ENCODE measurements around the gene MCTP1. TPM values are rescaled to one million over a fixed set of nuclear protein-coding genes. Genes with fewer than 3 reads are reported as not detected.

Gene MCTP1
- total RNA-seq, 1 experiment from 2014 or later, result 0.44 TPM

DNA sequence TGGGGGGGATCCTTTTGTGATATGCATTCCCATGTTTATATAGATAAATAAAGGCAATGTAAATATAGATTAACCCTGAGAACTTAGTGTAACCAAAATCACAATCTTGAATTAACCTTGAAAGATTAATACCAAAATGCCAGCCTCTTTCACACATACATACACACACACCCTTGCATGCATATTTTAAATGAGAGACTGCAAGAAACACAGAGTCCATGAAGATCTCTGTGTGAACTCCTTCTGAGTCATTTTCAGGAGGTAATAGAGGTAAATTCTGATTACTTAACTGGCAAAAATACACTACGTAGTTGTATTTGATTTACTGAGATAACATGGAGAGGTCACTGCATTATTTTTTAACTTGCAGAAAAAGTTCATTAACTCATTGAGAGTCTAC, 548.4 kb downstream of the MCTP1 start (continued):
- TF ChIP-seq EZH2phosphoT487 (IDR thresholded peaks at IDR 0.05; ENCODE audit: borderline replicate concordance) (no peak), POLR2A (IDR thresholded peaks at IDR 0.05; ENCODE audit: borderline replicate concordance, extremely low read depth, insufficient read depth, insufficient read length) (no peak), ELF1 (IDR thresholded peaks at IDR 0.05; ENCODE audit: borderline replicate concordance, low read depth) (no peak), TCF7L2 (IDR thresholded peaks at IDR 0.05; ENCODE audit: borderline replicate concordance, extremely low read depth, insufficient read depth, insufficient read length) (no peak), ZNF274 (IDR thresholded peaks at IDR 0.05; ENCODE audit: low read depth, low read length) (no peak)

- H3K9ac ChIP-seq (ENCODE audit: low read length), result no peak overlapping the region
- no peaks in the 10 kb centered on the region for H3K9me3 ChIP-seq (ENCODE audit: control insufficient read depth in 1 of 2, insufficient read depth in 1 of 2, low read depth in 1 of 2, low read length in 2 of 2)
- no peak overlapping the region for H3K4me2 ChIP-seq (ENCODE audit: low read length)
- no TSS peak for BruUV-seq (replicated peaks)
- ChIA-PET CTCF (no interaction called here), RAD21 (ENCODE audit: low non-redundant PET in 1 of 2, low total read pairs in 2 of 2, uncharacterized antibody in 2 of 2, unreplicated experiment in 2 of 2) (no interaction called here), POLR2A (no interaction called here)
- TF ChIP-seq YY1 (IDR thresholded peaks at IDR 0.05; ENCODE audit: extremely low read depth, insufficient replicate concordance, low read depth, low read length) (no peak), JUND (IDR thresholded peaks at IDR 0.05) (no peak), ZNF274 (IDR thresholded peaks at IDR 0.05; ENCODE audit: low read depth, low read length) (no peak), SIN3A (IDR thresholded peaks at IDR 0.05; ENCODE audit: low read depth) (no peak), SRF (IDR thresholded peaks at IDR 0.05; ENCODE audit: low read depth) (no peak), SP1 (IDR thresholded peaks at IDR 0.05; ENCODE audit: low read depth) (no peak), CBX3 (IDR thresholded peaks at IDR 0.05; ENCODE audit: low read depth) (no peak)
- TF ChIP-seq, protein P1, sequence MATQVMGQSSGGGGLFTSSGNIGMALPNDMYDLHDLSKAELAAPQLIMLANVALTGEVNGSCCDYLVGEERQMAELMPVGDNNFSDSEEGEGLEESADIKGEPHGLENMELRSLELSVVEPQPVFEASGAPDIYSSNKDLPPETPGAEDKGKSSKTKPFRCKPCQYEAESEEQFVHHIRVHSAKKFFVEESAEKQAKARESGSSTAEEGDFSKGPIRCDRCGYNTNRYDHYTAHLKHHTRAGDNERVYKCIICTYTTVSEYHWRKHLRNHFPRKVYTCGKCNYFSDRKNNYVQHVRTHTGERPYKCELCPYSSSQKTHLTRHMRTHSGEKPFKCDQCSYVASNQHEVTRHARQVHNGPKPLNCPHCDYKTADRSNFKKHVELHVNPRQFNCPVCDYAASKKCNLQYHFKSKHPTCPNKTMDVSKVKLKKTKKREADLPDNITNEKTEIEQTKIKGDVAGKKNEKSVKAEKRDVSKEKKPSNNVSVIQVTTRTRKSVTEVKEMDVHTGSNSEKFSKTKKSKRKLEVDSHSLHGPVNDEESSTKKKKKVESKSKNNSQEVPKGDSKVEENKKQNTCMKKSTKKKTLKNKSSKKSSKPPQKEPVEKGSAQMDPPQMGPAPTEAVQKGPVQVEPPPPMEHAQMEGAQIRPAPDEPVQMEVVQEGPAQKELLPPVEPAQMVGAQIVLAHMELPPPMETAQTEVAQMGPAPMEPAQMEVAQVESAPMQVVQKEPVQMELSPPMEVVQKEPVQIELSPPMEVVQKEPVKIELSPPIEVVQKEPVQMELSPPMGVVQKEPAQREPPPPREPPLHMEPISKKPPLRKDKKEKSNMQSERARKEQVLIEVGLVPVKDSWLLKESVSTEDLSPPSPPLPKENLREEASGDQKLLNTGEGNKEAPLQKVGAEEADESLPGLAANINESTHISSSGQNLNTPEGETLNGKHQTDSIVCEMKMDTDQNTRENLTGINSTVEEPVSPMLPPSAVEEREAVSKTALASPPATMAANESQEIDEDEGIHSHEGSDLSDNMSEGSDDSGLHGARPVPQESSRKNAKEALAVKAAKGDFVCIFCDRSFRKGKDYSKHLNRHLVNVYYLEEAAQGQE (IDR thresholded peaks at IDR 0.05; ENCODE audit: low read depth), result no peak
- intact Hi-C loops (cut with micrococcal nuclease), result no loop called here
- no peaks in the 10 kb centered on the region for H3K27me3 ChIP-seq (ENCODE audit: insufficient read depth, low read length)
- no peak overlapping the region for H2AFZ ChIP-seq (ENCODE audit: low read depth, low read length, poor library complexity, severe bottlenecking)
- H3K4me3 ChIP-seq (replicated peaks in 1 of 2; ENCODE audit: low read depth in 1 of 2, low read length in 2 of 2), result no peak overlapping the region
- H3K27ac ChIP-seq (ENCODE audit: low read depth, low read length), result no peak overlapping the region
- H4K20me1 ChIP-seq (ENCODE audit: insufficient read depth), result no peaks in the 10 kb centered on the region
- no peaks in the 10 kb centered on the region for H3K9me2 ChIP-seq (ENCODE audit: insufficient read depth)
- ATAC-seq, result no peak
- no peaks in the 10 kb centered on the region for H3K36me3 ChIP-seq (ENCODE audit: control insufficient read depth in 1 of 2, insufficient read depth in 2 of 2, low read length in 2 of 2)
- no peaks in the 10 kb centered on the region for H3K4me1 ChIP-seq (ENCODE audit: control insufficient read depth in 1 of 2, insufficient read depth in 2 of 2, low read length in 2 of 2)
- DNase-seq (ENCODE audit: low read depth, low spot score), result no peak
- H3K79me2 ChIP-seq (ENCODE audit: insufficient read depth, low read length), result no peaks in the 10 kb centered on the region
Measured at GRCh38 chr5:94731471-94731870, 553.4 kb downstream of the MCTP1 start.

Data from HCT116 (cell line).